ENCODE results near the gene NR1D2. TPM values are rescaled to one million over a fixed set of nuclear protein-coding genes. Genes with fewer than 3 reads are reported as not detected.

Gene NR1D2
- total RNA-seq, 1 experiment from 2014 or later, result 24.0 TPM

DNA sequence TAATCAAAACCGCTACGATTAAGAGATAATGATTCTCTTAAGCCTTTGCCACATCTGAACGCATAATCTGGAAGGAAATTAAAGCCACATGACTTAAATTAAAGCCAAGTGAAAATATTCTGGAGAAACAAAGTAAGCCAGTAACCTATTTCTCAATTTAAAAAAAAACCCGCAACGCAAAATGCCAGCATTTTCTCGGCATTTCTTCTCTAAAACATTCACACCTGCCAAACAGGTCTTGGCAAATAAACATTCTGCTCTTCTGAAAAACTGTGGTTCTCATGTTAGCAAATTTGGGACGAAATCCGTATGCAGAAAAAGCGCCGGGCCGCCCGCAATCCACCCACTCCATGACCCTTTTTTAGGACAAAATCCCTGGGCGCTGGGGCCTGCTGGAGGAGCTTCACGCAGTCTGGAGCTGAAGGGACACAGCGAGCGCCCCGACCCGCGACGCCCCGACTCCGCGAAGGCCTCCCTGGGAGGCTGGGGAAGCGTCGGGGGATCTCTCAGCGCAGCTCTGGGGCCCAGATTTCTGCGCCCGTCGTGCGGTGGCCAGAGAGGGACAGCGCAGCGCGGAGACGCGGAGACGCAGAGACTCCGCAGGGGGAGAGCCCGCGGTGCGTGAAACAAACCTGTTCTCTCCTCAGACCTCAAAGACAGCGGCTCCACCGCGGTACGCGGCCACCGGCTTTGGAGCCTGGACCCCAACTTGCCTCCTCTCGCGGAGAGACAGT is 28.8 kb upstream of the NR1D2 start:
- Histone ChIP-seq H3K18ac (ENCODE audit: insufficient read length, low read depth, low read length) (peak overlapping the region; percentile 72), H3K23ac (ENCODE audit: insufficient read length, low read depth, low read length) (no peak overlapping the region), H3K27ac (ENCODE audit: insufficient read length, low read depth, low read length) (no peak overlapping the region), H2BK12ac (ENCODE audit: insufficient read length, low read depth, low read length) (no peak overlapping the region), H4K91ac (ENCODE audit: insufficient read length, low read depth, low read length) (no peak overlapping the region), H3K79me1 (ENCODE audit: insufficient read depth, low read depth, low read length, poor library complexity, severe bottlenecking) (peaks cover 3% of the 10 kb centered on the region), H2BK120ac (ENCODE audit: low read depth, low read length, poor library complexity, severe bottlenecking) (no peak overlapping the region), H3K9me3 (ENCODE audit: control insufficient read depth, low read depth, low read length) (no peaks in the 10 kb centered on the region), H4K5ac (ENCODE audit: insufficient read length, low read depth, low read length) (no peak overlapping the region), H3K27me3 (ENCODE audit: insufficient read depth, low read length) (no peaks in the 10 kb centered on the region), H2BK20ac (ENCODE audit: low read depth, low read length, poor library complexity, severe bottlenecking) (no peak overlapping the region), H3K9ac (ENCODE audit: extremely low read depth, insufficient read length, low read length) (peak overlapping the region; percentile 83), H2BK15ac (ENCODE audit: low read depth, low read length) (0 out of 2 replicates have a peak overlapping the region, but pooled peaks have one; percentile 72), H2BK5ac (ENCODE audit: insufficient read length, low read length) (no peak overlapping the region), H3K23me2 (ENCODE audit: insufficient read length, low read depth, low read length, poor library complexity, severe bottlenecking) (peaks cover 10% of the 10 kb centered on the region), H3K56ac (ENCODE audit: insufficient read length, low read depth, low read length) (no peak overlapping the region), H3K4ac (ENCODE audit: low read depth, low read length) (no peak overlapping the region), H3K14ac (ENCODE audit: insufficient read depth, low read length) (peak overlapping the region; percentile 85), H3K4me1 (ENCODE audit: insufficient read depth, low read length) (no peaks in the 10 kb centered on the region; the same call in 1 of the 2 replicates), H3K79me2 (ENCODE audit: insufficient read depth, low read length) (peaks cover 15% of the 10 kb centered on the region; the same call in 1 of the 2 replicates), H4K20me1 (ENCODE audit: control insufficient read depth, insufficient read depth, insufficient read length) (no peaks in the 10 kb centered on the region), H3K4me2 (ENCODE audit: insufficient read depth, insufficient read length, low read length) (peak overlapping the region; percentile 93), H4K8ac (replicated peaks; ENCODE audit: insufficient read length, low read depth, low read length) (no peak overlapping the region), H2AK5ac (ENCODE audit: insufficient read length, low read length) (no peak overlapping the region), H3T11ph (ENCODE audit: low read length) (no peak overlapping the region), H2AFZ (ENCODE audit: low read length) (no peak overlapping the region)
- Mint-ChIP-seq H3K4me1 (peaks cover 33 to 37% of the 10 kb centered on the region in 2 experiments), H3K4me3 (peak overlapping the region; percentile 99), H3K27me3 (ENCODE audit: low read depth) (no peaks in the 10 kb centered on the region; the same call in 1 of the 2 replicates), H3K27ac (peak overlapping the region in 2 of 3 experiments; percentile 99; a peak in 4 of 7 replicates), H3K36me3 (ENCODE audit: insufficient read depth in 1 of 3, low read depth in 3 of 3) (peaks cover 33 to 43% (median 37%) of the 10 kb centered on the region in 3 experiments), H3K9me3 (no peaks in the 10 kb centered on the region)
- WGBS (ENCODE audit: extremely low coverage, insufficient read length, low lambda C conversion rate), result no CpG with 5 or more reads among the region's 48 CpGs
- TF ChIP-seq, protein P1, sequence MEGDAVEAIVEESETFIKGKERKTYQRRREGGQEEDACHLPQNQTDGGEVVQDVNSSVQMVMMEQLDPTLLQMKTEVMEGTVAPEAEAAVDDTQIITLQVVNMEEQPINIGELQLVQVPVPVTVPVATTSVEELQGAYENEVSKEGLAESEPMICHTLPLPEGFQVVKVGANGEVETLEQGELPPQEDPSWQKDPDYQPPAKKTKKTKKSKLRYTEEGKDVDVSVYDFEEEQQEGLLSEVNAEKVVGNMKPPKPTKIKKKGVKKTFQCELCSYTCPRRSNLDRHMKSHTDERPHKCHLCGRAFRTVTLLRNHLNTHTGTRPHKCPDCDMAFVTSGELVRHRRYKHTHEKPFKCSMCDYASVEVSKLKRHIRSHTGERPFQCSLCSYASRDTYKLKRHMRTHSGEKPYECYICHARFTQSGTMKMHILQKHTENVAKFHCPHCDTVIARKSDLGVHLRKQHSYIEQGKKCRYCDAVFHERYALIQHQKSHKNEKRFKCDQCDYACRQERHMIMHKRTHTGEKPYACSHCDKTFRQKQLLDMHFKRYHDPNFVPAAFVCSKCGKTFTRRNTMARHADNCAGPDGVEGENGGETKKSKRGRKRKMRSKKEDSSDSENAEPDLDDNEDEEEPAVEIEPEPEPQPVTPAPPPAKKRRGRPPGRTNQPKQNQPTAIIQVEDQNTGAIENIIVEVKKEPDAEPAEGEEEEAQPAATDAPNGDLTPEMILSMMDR (conservative IDR thresholded peaks at IDR 0.05), result no peak
- DNase-seq, result no peak
